ENCODE measurements around the gene CATSPER4.

The CATSPER4 gene

DNA sequence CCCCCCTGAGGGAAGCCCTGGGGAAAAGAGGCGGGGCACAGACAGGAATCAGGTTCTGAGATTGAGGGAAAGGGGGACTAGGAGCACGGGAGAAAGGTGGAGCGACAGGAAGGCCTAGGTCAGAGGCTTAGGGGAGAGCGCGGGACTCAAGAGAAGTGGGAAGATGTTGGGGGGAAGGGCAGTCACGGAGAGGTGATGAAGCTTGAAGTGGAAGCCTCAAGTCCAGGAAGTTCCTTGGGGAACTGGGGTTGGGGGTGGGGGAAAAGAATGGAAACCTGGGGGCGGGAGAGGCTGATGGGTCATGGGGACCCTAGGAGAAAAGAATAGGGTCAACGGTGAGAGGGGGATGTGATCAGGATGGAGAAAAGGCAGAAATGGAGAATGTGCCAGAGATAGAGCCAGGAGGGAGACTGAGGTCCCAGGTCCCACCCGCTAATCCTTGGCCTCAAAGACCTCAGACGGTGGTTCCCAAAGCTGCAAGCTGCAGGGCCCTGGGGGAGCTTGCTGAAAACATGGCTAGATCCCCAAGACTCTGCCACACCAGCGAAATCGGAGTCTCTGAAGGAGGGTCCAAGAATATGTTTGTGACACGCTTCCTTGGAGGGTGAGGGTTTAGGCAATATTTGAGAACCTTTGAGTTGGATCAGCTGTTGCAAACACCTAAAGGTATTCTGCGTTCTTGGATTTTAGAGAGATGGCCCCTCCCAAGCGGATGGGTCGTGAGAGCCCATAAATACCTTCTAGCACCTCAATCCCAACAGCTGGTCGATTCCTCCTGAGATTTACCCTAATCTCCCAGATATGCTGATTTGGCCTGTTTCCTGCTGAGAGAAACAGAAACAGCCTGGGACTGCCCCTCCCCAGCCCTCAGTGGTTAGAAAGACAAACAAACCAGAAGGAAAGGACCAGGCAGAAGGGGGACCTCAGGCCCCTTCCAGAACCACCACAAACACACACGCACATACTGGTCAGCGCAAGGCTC, 25.2 kb upstream of the CATSPER4 start:
- DNase-seq: no peak

DNA sequence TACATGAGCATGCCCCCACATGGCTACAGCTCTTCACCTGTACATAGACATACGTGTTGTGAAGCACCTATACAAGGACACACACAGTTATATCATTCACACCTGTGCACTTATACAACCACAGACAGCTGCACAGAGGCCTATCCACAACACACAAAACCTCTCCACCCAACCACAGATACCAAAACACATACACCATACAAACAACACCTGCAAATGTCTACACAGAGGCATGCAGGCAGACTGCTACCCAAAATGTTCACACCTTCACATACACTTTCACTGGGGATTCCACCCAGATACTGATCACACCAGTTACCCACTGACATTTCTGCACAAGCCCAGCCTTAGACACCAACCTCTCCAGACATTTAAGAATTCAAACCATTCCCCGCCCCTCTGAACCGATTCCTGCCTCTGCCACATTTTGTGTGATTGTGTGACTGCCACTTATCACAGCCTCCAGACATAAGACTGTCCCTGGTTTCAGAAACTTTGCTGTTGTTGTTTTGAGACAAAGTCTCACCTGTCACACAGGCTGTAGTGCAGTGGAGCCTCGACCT, 23.6 kb upstream of the CATSPER4 start:
- DNase-seq: no peak

- DNase-seq: no peak
Observed at GRCh38 chr1:26168410-26169197, 21.8 kb upstream of the CATSPER4 start, which contains the start of gene C1orf232. TSS of gene C1orf232 (minus strand) at chr1:26168963. CDS start at chr1:26168499, 464 bp downstream.

- no peak for DNase-seq
Observed at GRCh38 chr1:26169198-26169554, 21.2 kb upstream of the CATSPER4 start.

- DNase-seq: peak; percentile 89 to 92
Observed at GRCh38 chr1:26169669-26170471, 20.5 kb upstream of the CATSPER4 start, which contains the start of gene ZNF593. TSS of gene ZNF593 (plus strand) at chr1:26169908. CDS start at chr1:26169984, 76 bp downstream.

DNA sequence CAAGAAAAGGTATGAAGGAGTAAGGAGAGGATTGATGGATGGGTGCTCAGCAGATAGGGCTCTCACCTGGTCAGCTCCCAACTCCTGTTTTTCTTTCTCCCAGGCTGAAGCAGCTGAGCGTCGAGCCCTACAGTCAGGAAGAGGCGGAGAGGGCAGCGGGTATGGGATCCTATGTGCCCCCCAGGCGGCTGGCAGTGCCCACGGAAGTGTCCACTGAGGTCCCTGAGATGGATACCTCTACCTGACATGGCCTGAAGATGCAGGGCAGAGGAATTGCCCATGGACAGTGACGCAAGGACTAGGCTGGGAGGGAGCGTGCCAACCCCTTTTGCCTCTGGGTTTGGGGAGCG, 20.0 kb upstream of the CATSPER4 start:
- no peak for DNase-seq

GRCh38 chr1:26171084-26172072, 19.0 kb upstream of the CATSPER4 start, which contains the start of gene ZNF593OS:
TSS of gene ZNF593OS (minus strand) at chr1:26171832. CDS start at chr1:26171661, 171 bp downstream.
- DNase-seq: no peak

DNA sequence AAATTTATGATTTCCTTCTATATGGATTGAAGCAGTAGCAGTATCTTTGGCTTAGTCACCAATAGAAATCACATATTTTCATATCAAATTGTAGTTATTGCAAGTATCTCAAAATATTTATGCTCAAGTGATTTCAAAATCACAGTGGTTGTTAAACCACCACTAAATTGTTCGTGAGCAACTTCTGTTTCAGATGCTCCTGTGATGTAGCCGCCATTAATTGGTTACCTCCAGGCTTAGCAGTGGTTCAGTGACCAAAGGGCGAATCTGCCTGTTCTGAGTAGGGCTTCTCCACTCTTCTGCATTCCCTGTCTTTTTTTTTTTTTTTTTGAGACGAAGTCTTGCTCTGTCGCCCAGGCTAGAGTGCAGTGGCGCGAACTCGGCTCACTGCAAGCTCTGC, 15.1 kb upstream of the CATSPER4 start:
- no peak for DNase-seq

DNA sequence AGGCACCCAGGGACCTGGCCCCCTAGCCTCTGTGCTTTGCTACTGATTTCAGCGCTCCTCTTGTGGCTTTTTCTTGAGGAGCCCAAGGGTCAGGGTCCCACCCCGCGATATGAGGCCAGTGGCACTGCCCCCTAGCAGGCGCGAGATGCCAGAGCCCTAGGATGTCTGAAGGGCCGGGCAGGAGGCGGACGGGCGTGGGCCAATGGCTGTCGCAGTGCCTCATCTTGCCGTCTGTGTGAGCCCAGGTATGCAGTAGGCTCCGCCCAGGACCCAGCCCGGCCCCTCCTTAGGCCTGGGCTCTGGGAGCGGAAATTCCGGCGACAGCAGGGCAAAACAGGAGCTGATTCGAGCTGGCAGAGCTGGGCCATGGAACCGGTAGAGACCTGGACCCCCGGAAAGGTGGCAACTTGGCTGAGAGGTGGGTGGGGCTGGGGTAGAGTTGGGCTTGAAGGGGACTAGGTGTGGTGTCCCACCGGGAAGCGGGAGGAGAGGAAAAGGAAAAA, 13.2 kb upstream of the CATSPER4 start, which contains the start of gene CNKSR1:
CNKSR1 (plus strand) TSS at position 310 of the 503 bp plus-strand sequence; CDS start at position 367, 57 bp downstream.
- peak in 1 of 2 donors; percentile 30 for DNase-seq

GRCh38 chr1:26180010-26180506, 10.3 kb upstream of the CATSPER4 start:
- DNase-seq: no peak

DNA sequence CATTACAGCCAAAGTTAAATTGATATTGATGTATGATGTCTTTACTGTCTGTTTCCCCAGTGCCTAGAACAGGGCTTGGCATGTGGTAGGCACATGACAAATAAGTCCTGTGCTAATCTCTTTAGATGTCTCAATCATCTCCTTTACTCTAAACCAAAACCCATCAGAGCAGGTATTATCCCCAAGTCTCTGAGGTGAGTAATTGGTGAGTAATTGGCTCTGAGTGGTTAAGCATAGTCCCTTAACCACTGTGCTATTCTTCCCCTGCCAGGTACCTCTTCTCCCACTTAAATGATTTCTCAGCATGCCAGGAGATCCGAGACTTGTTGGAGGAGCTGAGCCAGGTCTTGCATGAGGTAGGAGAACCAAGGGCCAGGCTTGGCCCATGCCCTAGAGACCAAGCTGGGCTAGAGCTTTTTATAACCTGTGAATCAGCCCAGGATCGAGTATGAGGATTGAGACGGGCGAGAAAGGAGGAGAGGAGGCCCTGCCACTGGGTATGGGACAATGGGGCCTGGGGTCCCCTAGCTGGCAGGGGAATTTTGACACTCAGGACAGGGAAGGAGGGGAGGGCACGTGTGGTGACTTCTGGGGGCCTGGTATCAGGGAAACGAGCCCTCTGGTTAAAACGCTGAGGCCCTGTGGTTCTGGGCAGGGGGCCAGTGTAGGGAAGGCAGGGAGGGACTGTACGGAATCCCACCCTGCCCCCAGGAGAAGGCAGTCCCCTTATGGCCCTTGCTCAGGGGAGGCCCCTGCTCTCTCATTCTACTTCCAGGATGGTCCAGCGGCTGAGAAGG, 8.6 kb upstream of the CATSPER4 start:
- no peak for DNase-seq

DNA sequence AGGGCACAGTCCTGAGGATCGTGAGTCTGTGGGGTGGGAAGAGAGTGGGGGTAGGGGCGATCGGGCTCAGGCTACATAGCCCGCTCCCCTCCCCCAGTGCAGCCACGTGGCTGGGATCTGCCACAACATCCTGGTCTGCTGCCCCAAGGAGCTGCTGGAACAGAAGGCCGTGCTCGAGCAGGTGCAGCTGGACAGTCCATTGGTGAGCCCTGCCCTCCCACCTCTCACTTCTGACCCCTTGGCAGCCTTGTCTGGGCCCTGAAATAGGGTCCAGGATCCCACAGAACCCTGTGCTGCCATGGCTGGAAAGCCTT, 8.1 kb upstream of the CATSPER4 start:
- DNase-seq: no peak

GRCh38 chr1:26184086-26184485, 6.3 kb upstream of the CATSPER4 start:
- DNase-seq: no peak

DNA sequence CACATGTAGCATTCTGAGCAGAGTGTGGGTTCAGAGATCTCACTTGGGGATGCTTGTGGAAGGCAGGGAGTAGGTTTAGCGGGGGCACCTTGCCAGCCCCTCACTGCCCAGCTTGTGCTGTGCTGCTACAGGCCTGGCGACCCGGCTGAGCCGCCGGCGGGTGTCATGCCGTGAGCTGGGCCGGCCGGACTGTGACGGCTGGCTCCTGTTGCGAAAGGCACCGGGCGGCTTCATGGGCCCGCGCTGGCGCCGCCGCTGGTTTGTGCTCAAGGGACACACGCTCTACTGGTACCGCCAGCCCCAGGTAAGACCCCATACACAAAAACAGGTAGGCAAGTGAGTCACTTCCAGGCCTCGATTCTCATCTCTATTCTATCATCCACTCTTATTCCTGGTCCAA, 5.5 kb upstream of the CATSPER4 start:
- no peak for DNase-seq

DNA sequence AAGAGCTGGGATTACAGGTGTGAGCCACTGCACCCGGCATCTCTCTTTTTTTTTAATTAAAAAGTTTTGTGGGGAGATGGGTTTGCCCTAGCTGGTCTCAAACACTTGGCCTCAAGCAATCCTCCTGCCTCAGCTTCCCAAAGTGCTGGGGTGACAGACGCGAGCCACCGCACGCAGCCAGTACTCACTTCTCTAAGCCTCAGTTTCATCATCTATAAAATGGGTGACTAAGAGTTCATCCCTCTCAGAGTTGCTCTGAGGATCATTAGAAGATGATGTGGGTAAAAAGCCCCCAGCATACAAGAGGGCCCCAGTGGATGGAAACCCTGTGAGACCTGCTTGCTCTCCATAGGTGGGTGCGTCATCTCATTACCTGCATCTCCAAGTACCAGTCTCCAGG, 2.5 kb upstream of the CATSPER4 start:
- DNase-seq: no peak

DNA sequence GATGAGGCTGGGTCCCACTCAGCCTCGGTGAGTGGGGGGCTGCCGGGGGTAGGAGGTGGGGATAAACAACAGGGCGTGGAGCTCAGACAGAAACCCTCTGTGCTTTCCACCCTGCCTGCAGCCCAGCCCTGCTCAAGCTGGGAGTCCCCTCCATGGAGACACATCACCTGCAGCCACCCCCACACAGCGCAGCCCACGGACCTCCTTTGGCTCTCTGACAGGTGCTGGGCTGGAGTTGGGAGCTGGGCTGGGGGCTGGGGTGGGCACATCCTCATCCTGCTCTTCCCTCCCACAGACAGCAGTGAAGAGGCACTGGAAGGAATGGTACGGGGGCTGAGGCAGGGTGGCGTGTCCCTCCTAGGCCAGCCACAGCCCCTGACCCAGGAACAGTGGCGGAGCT, 1.9 kb upstream of the CATSPER4 start:
- no peak for DNase-seq

- DNase-seq: no peak
Observed at GRCh38 chr1:26189331-26189730, 1.1 kb upstream of the CATSPER4 start.

GRCh38 chr1:26189751-26190275, 589 bp upstream of the CATSPER4 start:
- DNase-seq: no peak

DNA sequence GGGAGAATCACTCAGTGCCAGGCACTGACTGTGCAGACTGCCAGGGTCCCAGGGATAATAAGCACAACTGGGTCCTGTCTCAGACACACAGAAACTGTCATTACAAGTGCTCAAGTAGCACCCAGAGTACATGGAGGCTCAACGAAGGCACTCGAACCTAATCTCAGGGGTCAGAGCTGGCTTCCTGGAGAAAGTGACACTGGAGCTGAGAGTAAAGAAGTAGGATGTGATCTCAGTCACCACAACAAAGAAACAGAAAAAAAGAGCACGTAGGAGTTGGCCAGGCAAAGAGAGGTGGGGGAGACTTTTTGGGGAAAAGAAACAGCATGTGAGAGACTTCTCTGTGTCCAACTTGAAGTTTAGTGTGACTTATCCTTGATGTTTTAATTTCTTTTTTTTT, 1.3 kb downstream of the CATSPER4 start:
- peak in 1 of 2 donors; percentile 18 for DNase-seq

- no peak for DNase-seq
Observed at GRCh38 chr1:26195805-26196204, 5.4 kb downstream of the CATSPER4 start.
